Endothelial cell of umbilical vein (primary cell): Measurements from ENCODE around the gene F2RL2. TPM values are rescaled to one million over a fixed set of nuclear protein-coding genes. Genes with fewer than 3 reads are reported as not detected.

Experiments used
- BruUV-seq: library from RNA; stranded (reverse); fragments of 400-500 nt; replicated peaks from 2 replicates; lab custom pipeline; 2021; lab: Mats Ljungman, UMichigan
- CTCF ChIA-PET: fragments of 300-600, 350-600 bp; sonication (Branson Sonifier 250); formaldehyde crosslinking; loops from one replicate; lab custom pipeline; 2021; ENCODE audit warnings: antibody characterized with exemption, inconsistent platforms; lab: Charles Lee
- POLR2A ChIA-PET: fragments of 300-600, 350-600 bp; sonication (Branson Sonifier 250); formaldehyde crosslinking; loops from one replicate; lab custom pipeline; 2021; ENCODE audit warnings: antibody characterized with exemption, inconsistent platforms; lab: Charles Lee
- DNase-seq: peaks from one replicate; pipeline ENCODE4 v3.0.0-alpha.2; 2011; ENCODE audit warnings: low read depth, low spot score
- FAIRE-seq: peaks from 2 replicates; lab custom pipeline; 2011; peaks lifted over from hg19 to GRCh38; lab: Jason Lieb, UNC
- H2AFZ ChIP-seq: 2 replicates; pipeline ENCODE4 v1.6.0; 2012; ENCODE audit warnings: low read depth, low read length, control low read depth, inconsistent platforms
- H3K27ac ChIP-seq: 2 replicates; pipeline ENCODE4 v1.5.1; 2011; ENCODE audit warnings: low read depth, mild to moderate bottlenecking, control low read depth, low read length, moderate library complexity; ENCODE audit not compliant: insufficient read depth
- H3K27me3 ChIP-seq, 2 experiments: 2 replicates each; pipeline versions ENCODE4 v1.6.0 to v1.6.1; 2011; ENCODE audit warnings: low read length in 2 of 2, mixed read lengths in 1 of 2; ENCODE audit not compliant: control insufficient read depth in 2 of 2, insufficient read depth in 2 of 2
- H3K36me3 ChIP-seq, 2 experiments: 2 replicates in 1 of 2; 3 replicates in 1 of 2; pipeline ENCODE4 v1.5.1; 2011; ENCODE audit warnings: low read length in 2 of 2, mild to moderate bottlenecking in 1 of 2, moderate library complexity in 1 of 2; ENCODE audit not compliant: control insufficient read depth in 2 of 2, insufficient read depth in 2 of 2; ENCODE audit errors: extremely low read depth in 1 of 2
- H3K4me1 ChIP-seq: 3 replicates; pipeline ENCODE4 v1.5.1; 2011; ENCODE audit warnings: mild to moderate bottlenecking, low read length; ENCODE audit not compliant: control insufficient read depth, insufficient read depth; ENCODE audit errors: extremely low read depth
- H3K4me2 ChIP-seq: 2 replicates; pipeline ENCODE4 v1.6.1; 2011; ENCODE audit warnings: low read length, control low read depth, mixed read lengths; ENCODE audit not compliant: insufficient read depth
- H3K4me3 ChIP-seq, 3 experiments: fragments of 200-600 bp in 1 of 3; sonication (generic), shearing (Covaris generic) in 1 of 3; replicated peaks in 1 of 3; 2 replicates each; pipeline ENCODE4 v1.5.1; 2011 to 2016; ENCODE audit warnings: control low read depth in 3 of 3, low read length in 3 of 3, mild to moderate bottlenecking in 2 of 3, inconsistent platforms in 1 of 3, low read depth in 1 of 3, moderate library complexity in 1 of 3; ENCODE audit not compliant: insufficient read depth in 1 of 3
- H3K79me2 ChIP-seq: 2 replicates; pipeline ENCODE4 v1.6.0; 2012; ENCODE audit warnings: low read length, inconsistent platforms; ENCODE audit not compliant: control insufficient read depth, insufficient read depth
- H3K9ac ChIP-seq: replicated peaks from 2 replicates; pipeline ENCODE3; 2011; ENCODE audit warnings: low read length, control low read depth; ENCODE audit not compliant: insufficient read depth; ENCODE audit errors: extremely low read depth
- H3K9me1 ChIP-seq: replicated peaks from 3 replicates; pipeline ENCODE4 v1.6.0; 2011; ENCODE audit warnings: mild to moderate bottlenecking, low read length; ENCODE audit not compliant: control insufficient read depth, insufficient read depth; ENCODE audit errors: extremely low read depth
- H3K9me3 ChIP-seq: replicated peaks from 2 replicates; pipeline ENCODE4 v1.5.1; 2012; ENCODE audit warnings: low read length, inconsistent platforms; ENCODE audit not compliant: control insufficient read depth, insufficient read depth
- H4K20me1 ChIP-seq: replicated peaks from 2 replicates; pipeline ENCODE3; 2011; ENCODE audit warnings: mild to moderate bottlenecking, low read length; ENCODE audit not compliant: control insufficient read depth, insufficient read depth; ENCODE audit errors: extremely low read depth
- EZH2 ChIP-seq: IDR thresholded peaks from 2 replicates; pipeline ENCODE4 v1.6.1; 2012; ENCODE audit warnings: borderline replicate concordance, low read depth, mild to moderate bottlenecking, moderate library complexity, low read length, inconsistent platforms; ENCODE audit not compliant: severe bottlenecking
- GATA2 ChIP-seq: IDR thresholded peaks from 2 replicates; pipeline ENCODE4 v1.7.0; 2011; ENCODE audit warnings: low read depth, mild to moderate bottlenecking, moderate library complexity, mixed read lengths, low read length; ENCODE audit not compliant: insufficient read length, insufficient read depth
- JUN ChIP-seq: IDR thresholded peaks from 2 replicates; pipeline ENCODE4 v1.6.1; 2011; ENCODE audit warnings: borderline replicate concordance, low read depth; ENCODE audit not compliant: insufficient read length, insufficient read depth
- MYC ChIP-seq: IDR thresholded peaks from one replicate; pipeline ENCODE4 v1.6.1; 2011; ENCODE audit warnings: mild to moderate bottlenecking, low read depth, low read length
- POLR2A ChIP-seq: IDR thresholded peaks from 2 replicates; pipeline ENCODE4 v1.6.1; 2012; ENCODE audit warnings: low read depth, mild to moderate bottlenecking, control low read depth, low read length
- POLR2AphosphoS5 ChIP-seq: IDR thresholded peaks from 2 replicates; pipeline ENCODE4 v1.6.1; 2012; ENCODE audit warnings: low read depth, mild to moderate bottlenecking, control low read depth, low read length, moderate library complexity; ENCODE audit not compliant: insufficient read depth
- dilution Hi-C: fragments of 300-500 bp; cut with MboI; formaldehyde crosslinking; loops from one replicate; pipeline ENCODE4 v1.15.0; 2019; ENCODE audit warnings: low sequenced_read_pairs; ENCODE audit not compliant: extremely low pct_ligation_motif_present
- intact Hi-C: fragments of 100-400 bp; cut with micrococcal nuclease; formaldehyde crosslinking; loops from one replicate; pipeline ENCODE4 v1.10.0; 2022
- polyA plus RNA-seq, 4 experiments: library from polyadenylated mRNA; depleted of rRNA in 3 of 4; stranded (reverse) in 3 of 4; unstranded in 1 of 4; fragments of >200 nt; gene quantifications; 2 replicates each; pipeline versions ENCODE4 v1.2.1 to v1.2.3, GENCODE V29; 2011 to 2012; ENCODE audit warnings: missing spikeins in 1 of 4
- total RNA-seq: library from RNA; stranded (reverse); gene quantifications from 2 replicates; pipeline ENCODE4 v1.2.3, GENCODE V29; 2021
- TF ChIP-seq, protein P1 (sequence below), 2 donors: IDR thresholded peaks; 1 replicate in 1 of 2; 2 replicates in 1 of 2; pipeline ENCODE4 v1.5.1; 2011; ENCODE audit warnings: low read length in 2 of 2, mild to moderate bottlenecking in 2 of 2, moderate library complexity in 2 of 2, control low read depth in 1 of 2, inconsistent platforms in 1 of 2, low read depth in 1 of 2; ENCODE audit not compliant: insufficient read depth in 1 of 2; ENCODE audit errors: extremely low read depth in 1 of 2

Gene F2RL2
- total and polyA plus RNA-seq, 2 donors (not counting 3 experiments of a cell fraction or from before 2014, with no cell fraction given): 19.8 to 33.3 TPM

DNA sequence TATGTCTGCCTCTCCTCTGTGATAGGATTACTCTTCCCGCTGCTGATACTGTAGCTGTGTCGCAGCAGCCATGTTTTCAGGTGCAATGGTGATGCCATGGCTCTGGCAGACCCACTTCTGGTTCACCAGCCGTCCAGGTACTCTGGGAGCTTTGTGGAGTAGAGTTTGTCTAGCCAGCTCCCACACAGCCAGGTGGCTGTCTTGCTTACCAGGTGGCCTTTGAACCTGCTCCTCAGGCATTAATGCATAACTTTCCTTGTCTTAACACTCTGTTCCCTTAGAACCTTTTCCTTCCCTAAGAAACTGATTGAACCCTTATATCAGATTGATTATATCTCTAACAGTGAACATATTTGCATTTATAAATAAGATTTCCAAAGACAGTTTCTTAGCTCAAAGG, 42.2 kb downstream of the F2RL2 start:
- no TSS peak for BruUV-seq
- Histone ChIP-seq H2AFZ (no peak overlapping the region), H3K36me3 (no peaks in the 10 kb centered on the region), H3K4me1 (no peaks in the 10 kb centered on the region), H3K9ac (no peak overlapping the region), H3K27ac (no peak overlapping the region), H3K9me1 (no peaks in the 10 kb centered on the region), H3K79me2 (no peaks in the 10 kb centered on the region), H3K4me2 (no peak overlapping the region), H4K20me1 (no peaks in the 10 kb centered on the region), H3K4me3 (no peak overlapping the region), H3K27me3 (peaks cover 2 to 4% of the 10 kb centered on the region in 2 experiments), H3K9me3 (no peaks in the 10 kb centered on the region)
- dilution Hi-C loops (no loop called here), intact Hi-C loops (loop anchor here (10.0 kb wide), 1 partner anchor 846 kb away; no protein-coding TSS in a partner anchor)
- ChIA-PET POLR2A (no interaction called here), CTCF (interaction anchor here (0.6 to 2.7 kb wide), 4 partner anchors 8 to 202 kb away, joined by 3 to 11 read pairs (median 6); no protein-coding TSS in a partner anchor)
- TF ChIP-seq POLR2AphosphoS5 (no peak), JUN (no peak), EZH2 (no peak), POLR2A (no peak), MYC (no peak), GATA2 (no peak)
- TF ChIP-seq, protein P1, sequence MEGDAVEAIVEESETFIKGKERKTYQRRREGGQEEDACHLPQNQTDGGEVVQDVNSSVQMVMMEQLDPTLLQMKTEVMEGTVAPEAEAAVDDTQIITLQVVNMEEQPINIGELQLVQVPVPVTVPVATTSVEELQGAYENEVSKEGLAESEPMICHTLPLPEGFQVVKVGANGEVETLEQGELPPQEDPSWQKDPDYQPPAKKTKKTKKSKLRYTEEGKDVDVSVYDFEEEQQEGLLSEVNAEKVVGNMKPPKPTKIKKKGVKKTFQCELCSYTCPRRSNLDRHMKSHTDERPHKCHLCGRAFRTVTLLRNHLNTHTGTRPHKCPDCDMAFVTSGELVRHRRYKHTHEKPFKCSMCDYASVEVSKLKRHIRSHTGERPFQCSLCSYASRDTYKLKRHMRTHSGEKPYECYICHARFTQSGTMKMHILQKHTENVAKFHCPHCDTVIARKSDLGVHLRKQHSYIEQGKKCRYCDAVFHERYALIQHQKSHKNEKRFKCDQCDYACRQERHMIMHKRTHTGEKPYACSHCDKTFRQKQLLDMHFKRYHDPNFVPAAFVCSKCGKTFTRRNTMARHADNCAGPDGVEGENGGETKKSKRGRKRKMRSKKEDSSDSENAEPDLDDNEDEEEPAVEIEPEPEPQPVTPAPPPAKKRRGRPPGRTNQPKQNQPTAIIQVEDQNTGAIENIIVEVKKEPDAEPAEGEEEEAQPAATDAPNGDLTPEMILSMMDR (IDR thresholded peaks at IDR 0.05; ENCODE audit: extremely low read depth in 1 of 2, insufficient read depth in 1 of 2, low read depth in 1 of 2, low read length in 2 of 2): no peak
- no peak for DNase-seq
- no peak for FAIRE-seq
